NT2/D1 (cell line): ENCODE measurements around the gene TIRAP.

Source experiments
- DNase-seq: peaks from one replicate; pipeline ENCODE4 v3.0.0-alpha.2; 2011; ENCODE audit warnings: low read depth, low spot score
- H3K27me3 ChIP-seq: 2 replicates; pipeline ENCODE4 v1.6.0; 2011; ENCODE audit warnings: mild to moderate bottlenecking; ENCODE audit not compliant: insufficient read length, insufficient read depth
- H3K36me3 ChIP-seq: 2 replicates; pipeline ENCODE4 v1.6.1; 2011; ENCODE audit warnings: mild to moderate bottlenecking, low read length, mixed read lengths; ENCODE audit not compliant: insufficient read depth, insufficient read length
- H3K4me1 ChIP-seq: 2 replicates; pipeline ENCODE4 v1.5.1; 2011; ENCODE audit not compliant: insufficient read depth, insufficient read length
- H3K4me3 ChIP-seq: 2 replicates; pipeline ENCODE4 v1.5.1; 2011; ENCODE audit warnings: low read depth; ENCODE audit not compliant: insufficient read length
- H3K9ac ChIP-seq: 2 replicates; pipeline ENCODE4 v1.6.0; 2011; ENCODE audit warnings: low read depth; ENCODE audit not compliant: insufficient read length
- H3K9me3 ChIP-seq: 2 replicates; pipeline ENCODE4 v1.5.1; 2011; ENCODE audit warnings: mild to moderate bottlenecking, low read length; ENCODE audit not compliant: insufficient read depth
- SUZ12 ChIP-seq: IDR thresholded peaks from 2 replicates; pipeline ENCODE4 v1.6.1; 2011; ENCODE audit not compliant: insufficient read length, insufficient read depth; ENCODE audit errors: extremely low read depth
- YY1 ChIP-seq: IDR thresholded peaks from 2 replicates; pipeline ENCODE4 v1.6.1; 2011; ENCODE audit not compliant: insufficient read length, insufficient read depth
- ZNF274 ChIP-seq: IDR thresholded peaks from 2 replicates; pipeline ENCODE4 v1.6.1; 2011; ENCODE audit warnings: mild to moderate bottlenecking, low read depth, low read length

TIRAP gene

GRCh38 chr11:126334659-126335462, 52.0 kb downstream of the TIRAP start:
- H3K4me1 ChIP-seq: peaks cover 7% of the 10 kb centered on the region
- no peak for DNase-seq
- H3K9me3 ChIP-seq: no peaks in the 10 kb centered on the region
- no peak overlapping the region for H3K4me3 ChIP-seq
- peaks cover 12% of the 10 kb centered on the region for H3K36me3 ChIP-seq
- TF ChIP-seq YY1 (no peak), ZNF274 (no peak), SUZ12 (no peak)
- no peak overlapping the region for H3K9ac ChIP-seq
- no peaks in the 10 kb centered on the region for H3K27me3 ChIP-seq

GRCh38 chr11:126335463-126335760, 52.5 kb downstream of the TIRAP start:
- Histone ChIP-seq H3K4me3 (no peak overlapping the region), H3K27me3 (no peaks in the 10 kb centered on the region), H3K9me3 (no peaks in the 10 kb centered on the region), H3K9ac (no peak overlapping the region), H3K4me1 (peaks cover 7% of the 10 kb centered on the region), H3K36me3 (peaks cover 12% of the 10 kb centered on the region)
- DNase-seq: no peak
- no peak for TF ChIP-seq ZNF274

- no peaks in the 10 kb centered on the region for H3K9me3 ChIP-seq
- H3K36me3 ChIP-seq: peaks cover 12% of the 10 kb centered on the region
- no peak overlapping the region for H3K4me3 ChIP-seq
- no peak for DNase-seq
- no peak for TF ChIP-seq SUZ12
- no peak for TF ChIP-seq ZNF274
- H3K27me3 ChIP-seq: no peaks in the 10 kb centered on the region
- no peak overlapping the region for H3K9ac ChIP-seq
- H3K4me1 ChIP-seq: peaks cover 7% of the 10 kb centered on the region
These were observed 53.2 kb downstream of the TIRAP start for GRCh38 chr11:126336138-126336541.

GRCh38 chr11:126336671-126337101, 53.8 kb downstream of the TIRAP start:
- no peaks in the 10 kb centered on the region for H3K27me3 ChIP-seq
- peaks cover 7% of the 10 kb centered on the region for H3K4me1 ChIP-seq
- no peak overlapping the region for H3K4me3 ChIP-seq
- H3K9me3 ChIP-seq: no peaks in the 10 kb centered on the region
- TF ChIP-seq YY1: no peak
- TF ChIP-seq SUZ12: no peak
- TF ChIP-seq ZNF274: no peak
- no peak overlapping the region for H3K9ac ChIP-seq
- H3K36me3 ChIP-seq: peaks cover 9% of the 10 kb centered on the region
- no peak for DNase-seq

GRCh38 chr11:126337126-126337473, 54.2 kb downstream of the TIRAP start:
- Histone ChIP-seq H3K9me3 (no peaks in the 10 kb centered on the region), H3K27me3 (no peaks in the 10 kb centered on the region), H3K9ac (no peak overlapping the region), H3K36me3 (peaks cover 5% of the 10 kb centered on the region), H3K4me1 (peaks cover 7% of the 10 kb centered on the region), H3K4me3 (no peak overlapping the region)
- DNase-seq: no peak
- TF ChIP-seq YY1: no peak
- no peak for TF ChIP-seq SUZ12
- no peak for TF ChIP-seq ZNF274

- no peak for TF ChIP-seq YY1
- TF ChIP-seq SUZ12: no peak
- TF ChIP-seq ZNF274: no peak
- Histone ChIP-seq H3K4me3 (no peak overlapping the region), H3K36me3 (no peaks in the 10 kb centered on the region), H3K9ac (no peak overlapping the region), H3K4me1 (peaks cover 7% of the 10 kb centered on the region), H3K27me3 (no peaks in the 10 kb centered on the region), H3K9me3 (no peaks in the 10 kb centered on the region)
- no peak for DNase-seq
These were observed 54.8 kb downstream of the TIRAP start for GRCh38 chr11:126337474-126338241.

- no peaks in the 10 kb centered on the region for H3K27me3 ChIP-seq
- peaks cover 7% of the 10 kb centered on the region for H3K4me1 ChIP-seq
- DNase-seq: no peak
- peaks cover 5% of the 10 kb centered on the region for H3K36me3 ChIP-seq
- H3K9me3 ChIP-seq: no peaks in the 10 kb centered on the region
- TF ChIP-seq SUZ12 (no peak), ZNF274 (no peak), YY1 (no peak)
- no peak overlapping the region for H3K4me3 ChIP-seq
- H3K9ac ChIP-seq: no peak overlapping the region
These were observed 55.6 kb downstream of the TIRAP start for GRCh38 chr11:126338346-126339055.
